HEK293 (cell line): ENCODE measurements around the gene B4GALT2.
A peak's percentile ranks its signal among the peaks of the same experiment; 100 is the strongest.

ENCODE experiments used
- EGR2 ChIP-seq: fragments of 450-650 bp; formaldehyde crosslinking; IDR thresholded peaks from 2 replicates; pipeline ENCODE4 v1.5.1; 2016; ENCODE audit warnings: low read depth, missing biosample characterization, missing genetic modification characterization
- HOXC10 ChIP-seq: sonication (generic); formaldehyde crosslinking; IDR thresholded peaks from 2 replicates; pipeline ENCODE4 v1.8.1; 2023; ENCODE audit warnings: mild to moderate bottlenecking, missing genetic modification reagents
- KLF1 ChIP-seq: fragments of 450-650 bp; formaldehyde crosslinking; IDR thresholded peaks from 2 replicates; pipeline ENCODE4 v1.5.1; 2016; ENCODE audit warnings: missing biosample characterization, missing genetic modification characterization
- KLF10 ChIP-seq: fragments of 450-650 bp; IDR thresholded peaks from 2 replicates; pipeline ENCODE4 v1.5.1; 2018; ENCODE audit warnings: missing biosample characterization, mild to moderate bottlenecking, missing genetic modification characterization
- OSR2 ChIP-seq: fragments of 450-650 bp; formaldehyde crosslinking; IDR thresholded peaks from 2 replicates; pipeline ENCODE4 v1.5.1; 2016; ENCODE audit warnings: missing biosample characterization, missing genetic modification characterization
- SP3 ChIP-seq: fragments of 450-650 bp; formaldehyde crosslinking; IDR thresholded peaks from 2 replicates; pipeline ENCODE4 v1.5.1; 2016; ENCODE audit warnings: missing biosample characterization, missing genetic modification characterization
- YY1 ChIP-seq: fragments of 450-650 bp; formaldehyde crosslinking; IDR thresholded peaks from 2 replicates; pipeline ENCODE4 v1.5.1; 2018; ENCODE audit warnings: missing biosample characterization, missing genetic modification characterization
- YY2 ChIP-seq: fragments of 450-650 bp; formaldehyde crosslinking; IDR thresholded peaks from 2 replicates; pipeline ENCODE4 v1.5.1; 2016; ENCODE audit warnings: missing biosample characterization, missing genetic modification characterization
- ZBTB17 ChIP-seq: fragments of 450-650 bp; formaldehyde crosslinking; IDR thresholded peaks from 2 replicates; pipeline ENCODE4 v1.5.1; 2016; ENCODE audit warnings: missing biosample characterization, missing genetic modification characterization
- ZBTB7A ChIP-seq: fragments of 450-650 bp; formaldehyde crosslinking; IDR thresholded peaks from 2 replicates; pipeline ENCODE4 v1.5.1; 2016; ENCODE audit warnings: low read depth, missing biosample characterization, missing genetic modification characterization
- ZFHX2 ChIP-seq: fragments of 450-650 bp; formaldehyde crosslinking; conservative IDR thresholded peaks from 2 replicates; pipeline ENCODE4 v1.5.1; 2016; ENCODE audit warnings: missing biosample characterization, missing genetic modification characterization
- ZIC2 ChIP-seq: fragments of 450-650 bp; formaldehyde crosslinking; IDR thresholded peaks from 2 replicates; pipeline ENCODE4 v1.5.1; 2016; ENCODE audit warnings: missing biosample characterization, missing genetic modification characterization
- ZNF121 ChIP-seq: fragments of 450-650 bp; formaldehyde crosslinking; IDR thresholded peaks from 2 replicates; pipeline ENCODE4 v1.5.1; 2016; ENCODE audit warnings: missing biosample characterization, missing genetic modification characterization
- ZNF175 ChIP-seq: fragments of 450-650 bp; formaldehyde crosslinking; IDR thresholded peaks from 2 replicates; pipeline ENCODE4 v1.5.1; 2016; ENCODE audit warnings: missing biosample characterization, missing genetic modification characterization
- ZNF239 ChIP-seq: fragments of 450-650 bp; formaldehyde crosslinking; IDR thresholded peaks from 2 replicates; pipeline ENCODE4 v1.5.1; 2016; ENCODE audit warnings: missing biosample characterization, missing genetic modification characterization
- ZNF266 ChIP-seq: fragments of 450-650 bp; formaldehyde crosslinking; IDR thresholded peaks from 2 replicates; pipeline ENCODE4 v1.5.1; 2016; ENCODE audit warnings: missing biosample characterization, missing genetic modification characterization, low read depth
- ZNF341 ChIP-seq: fragments of 450-650 bp; formaldehyde crosslinking; IDR thresholded peaks from 2 replicates; pipeline ENCODE4; 2016; ENCODE audit warnings: low read depth, missing biosample characterization, missing genetic modification characterization
- ZNF404 ChIP-seq: fragments of 450-650 bp; formaldehyde crosslinking; IDR thresholded peaks from 2 replicates; pipeline ENCODE4 v1.5.1; 2017; ENCODE audit warnings: missing biosample characterization, missing genetic modification characterization
- ZNF529 ChIP-seq: fragments of 450-650 bp; formaldehyde crosslinking; IDR thresholded peaks from 2 replicates; pipeline ENCODE4 v1.5.1; 2017; ENCODE audit warnings: missing genetic modification characterization, missing biosample characterization; ENCODE audit not compliant: insufficient replicate concordance
- ZNF560 ChIP-seq: fragments of 450-650 bp; formaldehyde crosslinking; IDR thresholded peaks from 2 replicates; pipeline ENCODE4 v1.5.1; 2017; ENCODE audit warnings: missing biosample characterization, missing genetic modification characterization, borderline replicate concordance
- ZNF624 ChIP-seq: fragments of 450-650 bp; formaldehyde crosslinking; IDR thresholded peaks from 2 replicates; pipeline ENCODE4 v1.5.1; 2017; ENCODE audit warnings: missing biosample characterization, missing genetic modification characterization
- ZNF629 ChIP-seq: fragments of 450-650 bp; formaldehyde crosslinking; IDR thresholded peaks from 2 replicates; pipeline ENCODE4 v1.5.1; 2017; ENCODE audit warnings: missing biosample characterization, missing genetic modification characterization
- ZNF660 ChIP-seq: fragments of 450-650 bp; IDR thresholded peaks from 2 replicates; pipeline ENCODE4 v1.5.1; 2018; ENCODE audit warnings: missing biosample characterization, mild to moderate bottlenecking, missing genetic modification characterization
- ZNF692 ChIP-seq: fragments of 450-650 bp; formaldehyde crosslinking; IDR thresholded peaks from 2 replicates; pipeline ENCODE4 v1.5.1; 2016; ENCODE audit warnings: missing biosample characterization, missing genetic modification characterization
- ZNF777 ChIP-seq: fragments of 450-650 bp; formaldehyde crosslinking; IDR thresholded peaks from 2 replicates; pipeline ENCODE4 v1.5.1; 2017; ENCODE audit warnings: missing biosample characterization, missing genetic modification characterization, borderline replicate concordance
- ZNF830 ChIP-seq: fragments of 450-650 bp; IDR thresholded peaks from 2 replicates; pipeline ENCODE4 v1.5.0; 2018; ENCODE audit warnings: missing biosample characterization, missing genetic modification characterization, low read depth, mild to moderate bottlenecking, moderate library complexity
- ZSCAN23 ChIP-seq: fragments of 450-650 bp; formaldehyde crosslinking; IDR thresholded peaks from 2 replicates; pipeline ENCODE4 v1.5.1; 2016; ENCODE audit warnings: missing biosample characterization, missing genetic modification characterization
- TF ChIP-seq, protein P1 (sequence below): fragments of 450-650 bp; formaldehyde crosslinking; IDR thresholded peaks from 2 replicates; pipeline ENCODE4 v1.5.1; 2016; ENCODE audit warnings: missing biosample characterization, missing genetic modification characterization
- TF ChIP-seq, protein P2 (sequence below): IDR thresholded peaks from 2 replicates; pipeline ENCODE4 v1.6.1; 2011; ENCODE audit warnings: mild to moderate bottlenecking, low read depth, low read length, borderline replicate concordance
- TF ChIP-seq, protein P3 (sequence below): fragments of 450-650 bp; formaldehyde crosslinking; IDR thresholded peaks from 2 replicates; pipeline ENCODE4 v1.5.1; 2017; ENCODE audit warnings: missing biosample characterization, missing genetic modification characterization
- TF ChIP-seq, protein P4 (sequence below): fragments of 450-650 bp; formaldehyde crosslinking; IDR thresholded peaks from 2 replicates; pipeline ENCODE4 v1.5.1; 2017; ENCODE audit warnings: missing biosample characterization, missing genetic modification characterization

Gene B4GALT2

GRCh38 chr1:44035726-44036408 is 56.9 kb downstream of the B4GALT2 start (continued):
- TF ChIP-seq SP3 (tag by site-specific recombination) (no peak), OSR2 (tag by site-specific recombination) (no peak), ZNF624 (tag by site-specific recombination) (no peak), ZNF692 (tag by site-specific recombination) (peak; percentile 69), EGR2 (tag by site-specific recombination) (peak; percentile 51; the same call in 1 of the 2 replicates), ZNF660 (no peak), ZNF341 (no peak), ZNF529 (no peak), ZNF629 (tag by site-specific recombination) (peak; percentile 84), ZNF830 (tag by site-specific recombination) (no peak), ZNF777 (no peak), ZBTB17 (tag by site-specific recombination) (no peak), YY2 (tag by site-specific recombination) (no peak), ZNF121 (tag by site-specific recombination) (no peak), ZSCAN23 (tag by site-specific recombination) (no peak), ZNF560 (tag by site-specific recombination) (no peak), ZNF239 (no peak), ZNF175 (tag by site-specific recombination) (no peak), ZNF266 (tag by site-specific recombination) (no peak), ZIC2 (peak; percentile 87), ZNF404 (tag by site-specific recombination) (no peak), ZBTB7A (no peak), ZFHX2 (peak; percentile 83), HOXC10 (no peak), KLF10 (tag by site-specific recombination) (no peak), KLF1 (tag by site-specific recombination) (no peak), YY1 (tag by site-specific recombination) (no peak)
- TF ChIP-seq, protein P1, sequence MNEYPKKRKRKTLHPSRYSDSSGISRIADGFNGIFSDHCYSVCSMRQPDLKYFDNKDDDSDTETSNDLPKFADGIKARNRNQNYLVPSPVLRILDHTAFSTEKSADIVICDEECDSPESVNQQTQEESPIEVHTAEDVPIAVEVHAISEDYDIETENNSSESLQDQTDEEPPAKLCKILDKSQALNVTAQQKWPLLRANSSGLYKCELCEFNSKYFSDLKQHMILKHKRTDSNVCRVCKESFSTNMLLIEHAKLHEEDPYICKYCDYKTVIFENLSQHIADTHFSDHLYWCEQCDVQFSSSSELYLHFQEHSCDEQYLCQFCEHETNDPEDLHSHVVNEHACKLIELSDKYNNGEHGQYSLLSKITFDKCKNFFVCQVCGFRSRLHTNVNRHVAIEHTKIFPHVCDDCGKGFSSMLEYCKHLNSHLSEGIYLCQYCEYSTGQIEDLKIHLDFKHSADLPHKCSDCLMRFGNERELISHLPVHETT, result no peak
- TF ChIP-seq, protein P2, sequence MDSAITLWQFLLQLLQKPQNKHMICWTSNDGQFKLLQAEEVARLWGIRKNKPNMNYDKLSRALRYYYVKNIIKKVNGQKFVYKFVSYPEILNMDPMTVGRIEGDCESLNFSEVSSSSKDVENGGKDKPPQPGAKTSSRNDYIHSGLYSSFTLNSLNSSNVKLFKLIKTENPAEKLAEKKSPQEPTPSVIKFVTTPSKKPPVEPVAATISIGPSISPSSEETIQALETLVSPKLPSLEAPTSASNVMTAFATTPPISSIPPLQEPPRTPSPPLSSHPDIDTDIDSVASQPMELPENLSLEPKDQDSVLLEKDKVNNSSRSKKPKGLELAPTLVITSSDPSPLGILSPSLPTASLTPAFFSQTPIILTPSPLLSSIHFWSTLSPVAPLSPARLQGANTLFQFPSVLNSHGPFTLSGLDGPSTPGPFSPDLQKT, result no peak
- TF ChIP-seq, protein P3, sequence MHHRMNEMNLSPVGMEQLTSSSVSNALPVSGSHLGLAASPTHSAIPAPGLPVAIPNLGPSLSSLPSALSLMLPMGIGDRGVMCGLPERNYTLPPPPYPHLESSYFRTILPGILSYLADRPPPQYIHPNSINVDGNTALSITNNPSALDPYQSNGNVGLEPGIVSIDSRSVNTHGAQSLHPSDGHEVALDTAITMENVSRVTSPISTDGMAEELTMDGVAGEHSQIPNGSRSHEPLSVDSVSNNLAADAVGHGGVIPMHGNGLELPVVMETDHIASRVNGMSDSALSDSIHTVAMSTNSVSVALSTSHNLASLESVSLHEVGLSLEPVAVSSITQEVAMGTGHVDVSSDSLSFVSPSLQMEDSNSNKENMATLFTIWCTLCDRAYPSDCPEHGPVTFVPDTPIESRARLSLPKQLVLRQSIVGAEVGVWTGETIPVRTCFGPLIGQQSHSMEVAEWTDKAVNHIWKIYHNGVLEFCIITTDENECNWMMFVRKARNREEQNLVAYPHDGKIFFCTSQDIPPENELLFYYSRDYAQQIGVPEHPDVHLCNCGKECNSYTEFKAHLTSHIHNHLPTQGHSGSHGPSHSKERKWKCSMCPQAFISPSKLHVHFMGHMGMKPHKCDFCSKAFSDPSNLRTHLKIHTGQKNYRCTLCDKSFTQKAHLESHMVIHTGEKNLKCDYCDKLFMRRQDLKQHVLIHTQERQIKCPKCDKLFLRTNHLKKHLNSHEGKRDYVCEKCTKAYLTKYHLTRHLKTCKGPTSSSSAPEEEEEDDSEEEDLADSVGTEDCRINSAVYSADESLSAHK, result no peak
- TF ChIP-seq, protein P4, sequence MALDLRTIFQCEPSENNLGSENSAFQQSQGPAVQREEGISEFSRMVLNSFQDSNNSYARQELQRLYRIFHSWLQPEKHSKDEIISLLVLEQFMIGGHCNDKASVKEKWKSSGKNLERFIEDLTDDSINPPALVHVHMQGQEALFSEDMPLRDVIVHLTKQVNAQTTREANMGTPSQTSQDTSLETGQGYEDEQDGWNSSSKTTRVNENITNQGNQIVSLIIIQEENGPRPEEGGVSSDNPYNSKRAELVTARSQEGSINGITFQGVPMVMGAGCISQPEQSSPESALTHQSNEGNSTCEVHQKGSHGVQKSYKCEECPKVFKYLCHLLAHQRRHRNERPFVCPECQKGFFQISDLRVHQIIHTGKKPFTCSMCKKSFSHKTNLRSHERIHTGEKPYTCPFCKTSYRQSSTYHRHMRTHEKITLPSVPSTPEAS, result no peak
